Gastrocnemius medialis (tissue), 4 donors: Measurements from ENCODE around the gene GRID1. TPM values are rescaled to one million over a fixed set of nuclear protein-coding genes. Genes with fewer than 3 reads are reported as not detected.

Experiments used
- ATAC-seq, 2 donors: fragments of 150-250 bp; one replicate each; pipeline ENCODE4 v1.9.1; 2016
- DNase-seq, 2 donors: peaks; one replicate each; pipeline ENCODE4 v3.0.0-alpha.2; 2019
- H3K27ac ChIP-seq, 4 donors: fragments of 200-600 bp; sonication (generic); 1 replicate in 1 of 4; 2 replicates in 3 of 4; pipeline ENCODE4 v1.5.1; 2016 to 2018; ENCODE audit warnings: mild to moderate bottlenecking in 2 of 4, moderate library complexity in 1 of 4
- H3K27me3 ChIP-seq, 3 donors: fragments of 200-600 bp; sonication (generic) in 2 of 3; 1 replicate in 1 of 3; 2 replicates in 2 of 3; pipeline versions ENCODE4 v1.5.1 to v1.6.0; 2016 to 2019; ENCODE audit warnings: mild to moderate bottlenecking in 1 of 3, moderate library complexity in 1 of 3
- H3K36me3 ChIP-seq, 2 donors: fragments of 200-600 bp; sonication (generic) in 1 of 2; one replicate each; pipeline ENCODE4 v1.5.1; 2017 to 2018
- H3K4me1 ChIP-seq, 2 donors: fragments of 200-600 bp; sonication (generic) in 1 of 2; one replicate each; pipeline ENCODE4 v1.5.1; 2016 to 2017; ENCODE audit warnings: mild to moderate bottlenecking in 2 of 2
- H3K4me3 ChIP-seq, 4 donors: fragments of 200-600 bp; sonication (generic) in 3 of 4; 1 replicate in 1 of 4; 2 replicates in 3 of 4; pipeline ENCODE4 v1.5.1; 2016 to 2019; ENCODE audit warnings: mild to moderate bottlenecking in 2 of 4
- H3K9me3 ChIP-seq, 3 donors: fragments of 200-600 bp; sonication (generic) in 2 of 3; 1 replicate in 1 of 3; 2 replicates in 2 of 3; pipeline ENCODE4 v1.5.1; 2016 to 2019
- CTCF ChIP-seq, 5 experiments: fragments of 450-650 bp in 3 of 5; fragments of 200-600 bp in 2 of 5; sonication (generic) in 2 of 5; IDR thresholded peaks in 4 of 5; conservative IDR thresholded peaks in 1 of 5; 1 replicate in 4 of 5; 2 replicates in 1 of 5; pipeline ENCODE4 v1.5.1; 2016 to 2019; ENCODE audit warnings: antibody characterized with exemption in 5 of 5, mild to moderate bottlenecking in 3 of 5, moderate library complexity in 3 of 5
- POLR2A ChIP-seq, 2 donors: fragments of 450-650 bp; IDR thresholded peaks; one replicate each; pipeline ENCODE4 v1.6.1; 2017; ENCODE audit warnings: antibody characterized with exemption in 2 of 2, mild to moderate bottlenecking in 2 of 2, moderate library complexity in 2 of 2
- in situ Hi-C, 4 donors: fragments of 200-750 bp; cut with MboI; loops; one replicate each; pipeline versions ENCODE4 v1.15.0 to v1.8.0; 2017; ENCODE audit warnings: low sequenced_read_pairs in 4 of 4
- intact Hi-C: fragments of 100-400 bp; cut with DNase I; formaldehyde crosslinking; loops from one replicate; pipeline ENCODE4 v1.15.1; 2023; ENCODE audit warnings: low total_unique reads
- total RNA-seq, 4 donors: library from RNA; depleted of rRNA; stranded (reverse); fragments of >200 nt; gene quantifications; one replicate each; pipeline versions ENCODE4 v1.1.0 to v1.2.3, GENCODE V29; 2016

GRID1 gene
- total RNA-seq, 4 donors from 2014 or later: 0.17 to 1.4 (median 0.79) TPM

GRCh38 chr10:85861513-85862197, 504.9 kb downstream of the GRID1 start:
- no peak for DNase-seq
- no peak overlapping the region for H3K27ac ChIP-seq
- H3K4me1 ChIP-seq: peaks cover 0 to 4% of the 10 kb centered on the region in 2 donors
- H3K9me3 ChIP-seq: no peaks in the 10 kb centered on the region
- H3K4me3 ChIP-seq: no peak overlapping the region
- no peaks in the 10 kb centered on the region for H3K27me3 ChIP-seq
- intact Hi-C loops (no loop called here), in situ Hi-C loops (no loop called here)
- TF ChIP-seq POLR2A (IDR thresholded peaks at IDR 0.05) (no peak), CTCF (IDR thresholded peaks at IDR 0.05 in 4 of 5, conservative IDR thresholded peaks at IDR 0.05 in 1 of 5) (no peak)
- no peaks in the 10 kb centered on the region for H3K36me3 ChIP-seq
- ATAC-seq: no peak

GRCh38 chr10:85859859-85860258, 506.7 kb downstream of the GRID1 start:
- Histone ChIP-seq H3K4me1 (peaks cover 0 to 4% of the 10 kb centered on the region in 2 donors), H3K36me3 (no peaks in the 10 kb centered on the region), H3K4me3 (no peak overlapping the region), H3K27ac (no peak overlapping the region), H3K9me3 (no peaks in the 10 kb centered on the region), H3K27me3 (no peaks in the 10 kb centered on the region)
- in situ Hi-C loops: no loop called here
- TF ChIP-seq POLR2A (IDR thresholded peaks at IDR 0.05) (no peak), CTCF (IDR thresholded peaks at IDR 0.05 in 4 of 5, conservative IDR thresholded peaks at IDR 0.05 in 1 of 5) (no peak)
- DNase-seq (no peak), ATAC-seq (no peak)
- intact Hi-C loops: no loop called here

GRCh38 chr10:85858776-85859515, 507.6 kb downstream of the GRID1 start:
- no peaks in the 10 kb centered on the region for H3K36me3 ChIP-seq
- DNase-seq (no peak), ATAC-seq (no peak)
- intact Hi-C loops: no loop called here
- TF ChIP-seq CTCF (IDR thresholded peaks at IDR 0.05 in 4 of 5, conservative IDR thresholded peaks at IDR 0.05 in 1 of 5): no peak
- no peak for TF ChIP-seq POLR2A (IDR thresholded peaks at IDR 0.05)
- H3K27me3 ChIP-seq: no peaks in the 10 kb centered on the region
- no peak overlapping the region for H3K27ac ChIP-seq
- in situ Hi-C loops: no loop called here
- H3K9me3 ChIP-seq: no peaks in the 10 kb centered on the region
- no peak overlapping the region for H3K4me3 ChIP-seq
- H3K4me1 ChIP-seq: no peaks in the 10 kb centered on the region

DNA sequence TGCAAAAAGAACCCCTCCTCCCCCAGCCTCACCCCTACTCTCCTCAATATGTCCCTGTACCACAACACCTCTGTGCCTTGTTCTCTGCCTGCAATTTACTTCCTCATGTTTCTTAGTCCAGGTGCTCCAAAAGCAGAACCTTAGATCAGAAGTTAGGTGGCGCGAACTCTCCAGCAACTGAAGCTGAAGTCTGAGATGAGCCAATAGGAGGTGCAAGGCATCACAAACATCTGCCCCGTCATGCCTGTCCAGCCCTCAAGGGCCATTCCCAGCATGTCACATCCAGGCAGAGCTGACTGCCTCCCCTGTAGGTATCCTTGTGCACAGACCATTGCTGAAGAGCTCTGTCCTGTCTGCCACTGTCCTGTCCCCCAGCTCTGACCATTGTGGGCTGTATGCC, 508.8 kb downstream of the GRID1 start:
- DNase-seq (no peak), ATAC-seq (no peak)
- Histone ChIP-seq H3K27me3 (no peaks in the 10 kb centered on the region), H3K27ac (no peak overlapping the region), H3K4me1 (no peaks in the 10 kb centered on the region), H3K4me3 (no peak overlapping the region), H3K36me3 (no peaks in the 10 kb centered on the region), H3K9me3 (no peaks in the 10 kb centered on the region)
- in situ Hi-C loops: no loop called here
- intact Hi-C loops: no loop called here
- TF ChIP-seq POLR2A (IDR thresholded peaks at IDR 0.05): no peak
- no peak for TF ChIP-seq CTCF (IDR thresholded peaks at IDR 0.05 in 4 of 5, conservative IDR thresholded peaks at IDR 0.05 in 1 of 5)
